GM10266 (cell line): ENCODE data around the gene SFPQ.

ENCODE experiments used
- DNase-seq: peaks from one replicate; pipeline ENCODE4 v3.0.0; 2012; ENCODE audit errors: extremely low spot score
- CTCF ChIP-seq: IDR thresholded peaks from 2 replicates; pipeline ENCODE4 v1.5.1; 2012; ENCODE audit warnings: mild to moderate bottlenecking, low read depth; ENCODE audit not compliant: control insufficient read depth, insufficient read depth; ENCODE audit errors: missing control alignments

Gene SFPQ

GRCh38 chr1:35179908-35180307, 13.0 kb downstream of the SFPQ start:
- no peak for DNase-seq
- TF ChIP-seq CTCF = no peak

GRCh38 chr1:35178874-35179380, 14.0 kb downstream of the SFPQ start:
- no peak for TF ChIP-seq CTCF
- no peak for DNase-seq

GRCh38 chr1:35178295-35178695, 14.7 kb downstream of the SFPQ start:
- TF ChIP-seq CTCF = no peak
- DNase-seq = no peak

GRCh38 chr1:35177237-35177786, 15.6 kb downstream of the SFPQ start:
- no peak for DNase-seq
- no peak for TF ChIP-seq CTCF

- no peak for DNase-seq
- no peak for TF ChIP-seq CTCF
Observed at GRCh38 chr1:35175602-35176001, 17.3 kb downstream of the SFPQ start.

- TF ChIP-seq CTCF = no peak
- DNase-seq = no peak
Observed at GRCh38 chr1:35175098-35175576, 17.8 kb downstream of the SFPQ start.

- TF ChIP-seq CTCF = no peak
- DNase-seq = no peak
Observed at GRCh38 chr1:35173909-35174540, 18.9 kb downstream of the SFPQ start.
